ENCODE data around the gene OXTR. TPM values are rescaled to one million over a fixed set of nuclear protein-coding genes. Genes with fewer than 3 reads are reported as not detected.

OXTR gene
- total RNA-seq, 3 donors from 2014 or later, result 0.19 to 0.70 (median 0.52) TPM

- Histone ChIP-seq H3K36me3 (ENCODE audit: low read depth) (no peaks in the 10 kb centered on the region), H3K9me3 (no peaks in the 10 kb centered on the region), H3K4me3 (no peak overlapping the region), H3K4me1 (ENCODE audit: low read depth) (no peaks in the 10 kb centered on the region)
- ATAC-seq, result peak; percentile 17
- intact Hi-C loops (cut with DNase I, micrococcal nuclease), result no loop called here
- DNase-seq, result no peak
- no peak for TF ChIP-seq CTCF (IDR thresholded peaks at IDR 0.05)
These were observed 27.7 kb downstream of the OXTR start for GRCh38 chr3:8741581-8742261.

GRCh38 chr3:8739757-8740504 is 29.5 kb downstream of the OXTR start:
- intact Hi-C loops (cut with DNase I, micrococcal nuclease), result no loop called here
- no peak for TF ChIP-seq CTCF (IDR thresholded peaks at IDR 0.05)
- ATAC-seq (no peak), DNase-seq (no peak)
- H3K9me3 ChIP-seq, result no peaks in the 10 kb centered on the region
- no peaks in the 10 kb centered on the region for H3K36me3 ChIP-seq (ENCODE audit: low read depth)
- H3K4me1 ChIP-seq (ENCODE audit: low read depth), result no peaks in the 10 kb centered on the region
- H3K4me3 ChIP-seq, result no peak overlapping the region

- ATAC-seq, result no peak
- DNase-seq, result no peak
- intact Hi-C loops (cut with DNase I, micrococcal nuclease), result no loop called here
These were observed 30.8 kb downstream of the OXTR start for GRCh38 chr3:8738639-8739038.

GRCh38 chr3:8737823-8738222 is 31.6 kb downstream of the OXTR start:
- no peaks in the 10 kb centered on the region for H3K36me3 ChIP-seq (ENCODE audit: low read depth)
- intact Hi-C loops (cut with DNase I, micrococcal nuclease), result no loop called here

More at GRCh38 chr3:8738639-8739038, 30.8 kb downstream of the OXTR start:
- TF ChIP-seq CTCF (IDR thresholded peaks at IDR 0.05), result no peak
- H3K4me3 ChIP-seq, result no peak overlapping the region
- H3K36me3 ChIP-seq (ENCODE audit: low read depth), result no peaks in the 10 kb centered on the region
- no peaks in the 10 kb centered on the region for H3K4me1 ChIP-seq (ENCODE audit: low read depth)
- no peaks in the 10 kb centered on the region for H3K9me3 ChIP-seq

GRCh38 chr3:8737301-8737700 is 32.1 kb downstream of the OXTR start:
- DNase-seq (no peak), ATAC-seq (no peak)
- Histone ChIP-seq H3K9me3 (no peaks in the 10 kb centered on the region), H3K36me3 (ENCODE audit: low read depth) (no peaks in the 10 kb centered on the region), H3K4me1 (ENCODE audit: low read depth) (no peaks in the 10 kb centered on the region), H3K4me3 (no peak overlapping the region)
- no peak for TF ChIP-seq CTCF (IDR thresholded peaks at IDR 0.05)
- intact Hi-C loops (cut with DNase I, micrococcal nuclease), result no loop called here

More at GRCh38 chr3:8737823-8738222, 31.6 kb downstream of the OXTR start:
- H3K4me3 ChIP-seq, result no peak overlapping the region
- no peaks in the 10 kb centered on the region for H3K9me3 ChIP-seq
- H3K4me1 ChIP-seq (ENCODE audit: low read depth), result no peaks in the 10 kb centered on the region
- DNase-seq (no peak), ATAC-seq (no peak)
- TF ChIP-seq CTCF (IDR thresholded peaks at IDR 0.05), result no peak

All from mucosa of descending colon (tissue), 3 donors.